GM19043 (cell line): ENCODE measurements around the gene IFI27L2.

Experiments
- ATAC-seq: cut with Tn5 transposase; IDR thresholded peaks from one replicate; pipeline ENCODE4 v1.9.1; 2021; ENCODE audit warnings: low read depth; ENCODE audit not compliant: unreplicated experiment

IFI27L2 gene

GRCh38 chr14:94153750-94154342 lies 24.4 kb upstream of the IFI27L2 start:
- ATAC-seq: no peak

- no peak for ATAC-seq
These were observed 23.3 kb upstream of the IFI27L2 start for GRCh38 chr14:94152676-94153075.

GRCh38 chr14:94145902-94146527 lies 16.6 kb upstream of the IFI27L2 start:
- no peak for ATAC-seq

GRCh38 chr14:94144765-94145164 lies 15.4 kb upstream of the IFI27L2 start:
- no peak for ATAC-seq

- no peak for ATAC-seq
These were observed 14.3 kb upstream of the IFI27L2 start for GRCh38 chr14:94143711-94144110.

GRCh38 chr14:94143239-94143638 lies 13.8 kb upstream of the IFI27L2 start:
- ATAC-seq: no peak

- no peak for ATAC-seq
These were observed 13.4 kb upstream of the IFI27L2 start for GRCh38 chr14:94142836-94143235.

- no peak for ATAC-seq
These were observed 12.8 kb upstream of the IFI27L2 start for GRCh38 chr14:94142247-94142646.

- ATAC-seq: no peak
These were observed 10.0 kb upstream of the IFI27L2 start for GRCh38 chr14:94139421-94139820.

GRCh38 chr14:94139006-94139405 lies 9.6 kb upstream of the IFI27L2 start:
- no peak for ATAC-seq

GRCh38 chr14:94138251-94138650 lies 8.8 kb upstream of the IFI27L2 start:
- ATAC-seq: no peak

- ATAC-seq: peak; percentile 82
These were observed 7.3 kb upstream of the IFI27L2 start for GRCh38 chr14:94136575-94137331.

- no peak for ATAC-seq
These were observed 6.1 kb upstream of the IFI27L2 start for GRCh38 chr14:94135476-94135875.

- peak; percentile 47 for ATAC-seq
These were observed 3.0 kb upstream of the IFI27L2 start for GRCh38 chr14:94132285-94132887.

- ATAC-seq: no peak
These were observed 482 bp upstream of the IFI27L2 start for GRCh38 chr14:94129758-94130414.

- ATAC-seq: no peak
These were observed 1.1 kb downstream of the IFI27L2 start for GRCh38 chr14:94128216-94128839.

- no peak for ATAC-seq
These were observed 2.1 kb downstream of the IFI27L2 start for GRCh38 chr14:94127330-94127729.

- no peak for ATAC-seq
These were observed 2.6 kb downstream of the IFI27L2 start for GRCh38 chr14:94126800-94127199.

- no peak for ATAC-seq
These were observed 3.1 kb downstream of the IFI27L2 start for GRCh38 chr14:94126419-94126677.

GRCh38 chr14:94125659-94126418 lies 3.6 kb downstream of the IFI27L2 start:
- ATAC-seq: no peak
